ENCODE data around the gene AK4.

The AK4 gene

DNA sequence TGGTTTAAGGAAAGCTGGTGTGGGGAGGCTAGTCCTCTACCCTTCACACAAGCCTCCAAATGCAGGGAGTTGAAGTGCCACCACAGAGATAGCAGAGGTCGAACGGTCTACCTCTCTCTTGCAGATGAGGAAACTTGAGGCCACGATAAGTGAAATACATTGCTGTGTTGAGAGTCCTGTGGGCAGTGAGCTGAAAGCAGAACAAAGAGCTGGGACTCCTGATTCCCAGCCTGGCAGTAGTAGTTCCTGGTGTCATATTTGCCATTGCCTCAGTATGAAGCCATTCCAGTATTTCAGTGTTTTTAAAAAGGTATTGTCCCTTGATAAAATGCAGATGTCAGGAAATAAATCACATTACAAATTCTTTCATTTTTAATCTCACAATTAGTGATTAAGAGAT, 28.6 kb downstream of the AK4 start:
- DNase-seq = peak; percentile 56 to 85 (median 80)

GRCh38 chr1:65177457-65177856, 29.5 kb downstream of the AK4 start:
- DNase-seq = no peak

GRCh38 chr1:65178235-65178634, 30.2 kb downstream of the AK4 start:
- DNase-seq = no peak

DNA sequence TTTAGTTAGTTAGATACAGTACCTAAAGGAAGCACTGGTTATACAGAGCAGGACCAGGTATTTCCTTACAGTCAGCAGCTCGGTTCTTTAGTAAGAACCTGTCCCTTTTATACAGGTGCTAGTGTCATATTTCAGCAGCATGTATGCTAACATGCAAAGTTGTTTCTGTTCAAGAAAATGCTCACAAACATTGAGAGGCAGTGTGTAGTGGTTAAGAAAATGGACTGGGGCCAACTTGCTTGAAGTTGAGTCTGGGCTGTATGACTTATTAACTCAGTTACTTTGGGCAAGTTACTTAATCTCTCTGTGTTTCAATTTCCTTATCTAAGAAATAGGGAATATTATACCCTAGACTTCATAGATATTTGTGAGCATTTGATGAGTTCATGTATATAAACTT, 31.1 kb downstream of the AK4 start:
- no peak for DNase-seq

GRCh38 chr1:65180977-65181376, 33.0 kb downstream of the AK4 start:
- DNase-seq = no peak

GRCh38 chr1:65182658-65183268, 34.8 kb downstream of the AK4 start:
- DNase-seq = no peak

DNA sequence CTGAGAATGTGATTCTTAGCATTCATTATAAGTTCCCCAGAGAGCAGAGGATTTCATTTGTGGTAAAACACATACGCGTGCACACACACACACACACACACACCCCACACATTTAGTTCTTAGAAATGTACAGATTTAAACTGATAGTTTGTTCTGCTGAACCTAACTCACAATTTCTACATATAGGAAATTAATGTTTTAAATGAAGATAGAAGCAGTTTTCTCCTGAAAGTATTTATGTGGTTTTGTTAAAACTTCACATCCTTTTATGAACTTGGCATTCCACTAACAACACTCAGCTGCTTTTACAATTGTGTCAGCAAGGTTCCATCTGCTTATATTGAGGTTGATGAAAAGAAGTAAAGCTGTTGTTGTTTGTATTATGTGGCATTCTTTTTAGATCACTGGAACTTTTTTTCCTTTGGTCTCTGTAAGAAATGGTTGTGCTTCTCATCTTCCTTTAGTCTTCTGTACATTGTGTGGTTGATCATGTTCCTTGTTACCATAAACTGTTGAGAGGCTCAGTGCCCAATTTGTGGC, 41.6 kb downstream of the AK4 start:
- DNase-seq = no peak

- DNase-seq = peak in 1 of 4 experiments; percentile 32
Measured at GRCh38 chr1:65190229-65190628, 42.2 kb downstream of the AK4 start.

GRCh38 chr1:65193129-65193695, 45.2 kb downstream of the AK4 start:
- DNase-seq = no peak

- DNase-seq = no peak
Measured at GRCh38 chr1:65195495-65196417, 47.8 kb downstream of the AK4 start.

GRCh38 chr1:65196926-65197325, 48.9 kb downstream of the AK4 start:
- DNase-seq = no peak

- no peak for DNase-seq
Measured at GRCh38 chr1:65197636-65198035, 49.6 kb downstream of the AK4 start.

DNA sequence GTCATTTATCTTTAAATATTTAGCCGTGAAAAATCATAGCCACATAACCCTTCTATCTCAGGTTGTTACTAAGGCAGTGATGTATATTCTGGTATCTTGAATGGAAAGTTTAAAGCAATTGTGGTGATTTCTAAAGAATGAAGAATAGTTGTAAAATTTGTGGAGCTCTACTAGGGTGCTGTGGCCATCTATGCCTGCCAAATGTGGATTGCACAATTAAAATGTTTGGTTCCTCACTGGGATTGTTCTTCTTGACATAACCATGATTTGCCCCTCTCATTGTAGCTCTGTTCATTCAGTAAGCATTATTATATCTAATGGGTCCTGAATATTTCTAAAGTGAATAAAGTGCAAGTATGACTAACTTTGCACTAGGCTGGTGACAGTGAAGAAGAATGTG, 50.1 kb downstream of the AK4 start:
- peak in 3 of 4 experiments; percentile 19 to 55 (median 40) for DNase-seq

GRCh38 chr1:65200411-65200810, 52.4 kb downstream of the AK4 start:
- no peak for DNase-seq

DNA sequence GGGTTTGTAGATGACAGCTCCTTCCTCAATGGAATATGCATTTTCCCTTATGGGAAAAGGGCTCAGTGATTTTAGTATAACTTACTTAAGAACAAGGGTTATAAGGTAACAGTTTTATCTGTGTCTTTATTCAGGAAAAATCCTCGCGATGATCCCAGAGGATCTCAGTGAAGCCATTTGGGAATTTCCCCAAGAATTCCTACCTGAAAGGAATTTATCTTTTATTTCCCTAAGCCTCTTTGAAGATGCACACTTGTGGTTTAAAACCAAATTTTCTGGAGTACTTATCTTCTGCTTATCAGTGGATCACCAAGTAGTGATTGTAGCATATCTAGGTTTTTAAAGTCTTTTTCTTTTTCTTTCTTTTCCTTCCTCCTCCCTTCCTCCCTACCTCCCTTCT, 58.8 kb downstream of the AK4 start:
- no peak for DNase-seq

- DNase-seq = peak in 3 of 4 experiments; percentile 24 to 31 (median 30)
Measured at GRCh38 chr1:65207317-65207716, 59.3 kb downstream of the AK4 start.

DNA sequence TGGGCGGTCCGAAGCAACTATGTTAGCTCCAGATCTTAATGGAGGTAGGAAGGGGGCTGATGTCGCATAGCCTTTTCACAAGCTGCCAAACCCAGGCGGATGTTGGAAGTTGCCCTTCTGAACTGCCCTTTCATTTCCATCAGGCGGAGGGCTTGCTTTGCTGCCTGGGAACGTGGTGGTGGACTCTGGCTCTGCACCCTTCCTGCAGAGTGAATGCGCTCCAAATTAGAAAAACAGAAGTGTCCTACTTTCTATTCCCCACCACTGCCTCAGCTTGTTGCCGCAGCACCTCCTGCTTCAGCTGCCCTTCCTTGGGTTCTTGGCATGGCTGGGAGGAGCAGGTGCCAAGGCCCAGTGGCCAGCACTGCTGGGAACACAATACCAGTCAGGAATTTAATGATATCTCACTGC, 60.6 kb downstream of the AK4 start:
- DNase-seq = peak in 3 of 4 experiments; percentile 44 to 50 (median 46)

DNA sequence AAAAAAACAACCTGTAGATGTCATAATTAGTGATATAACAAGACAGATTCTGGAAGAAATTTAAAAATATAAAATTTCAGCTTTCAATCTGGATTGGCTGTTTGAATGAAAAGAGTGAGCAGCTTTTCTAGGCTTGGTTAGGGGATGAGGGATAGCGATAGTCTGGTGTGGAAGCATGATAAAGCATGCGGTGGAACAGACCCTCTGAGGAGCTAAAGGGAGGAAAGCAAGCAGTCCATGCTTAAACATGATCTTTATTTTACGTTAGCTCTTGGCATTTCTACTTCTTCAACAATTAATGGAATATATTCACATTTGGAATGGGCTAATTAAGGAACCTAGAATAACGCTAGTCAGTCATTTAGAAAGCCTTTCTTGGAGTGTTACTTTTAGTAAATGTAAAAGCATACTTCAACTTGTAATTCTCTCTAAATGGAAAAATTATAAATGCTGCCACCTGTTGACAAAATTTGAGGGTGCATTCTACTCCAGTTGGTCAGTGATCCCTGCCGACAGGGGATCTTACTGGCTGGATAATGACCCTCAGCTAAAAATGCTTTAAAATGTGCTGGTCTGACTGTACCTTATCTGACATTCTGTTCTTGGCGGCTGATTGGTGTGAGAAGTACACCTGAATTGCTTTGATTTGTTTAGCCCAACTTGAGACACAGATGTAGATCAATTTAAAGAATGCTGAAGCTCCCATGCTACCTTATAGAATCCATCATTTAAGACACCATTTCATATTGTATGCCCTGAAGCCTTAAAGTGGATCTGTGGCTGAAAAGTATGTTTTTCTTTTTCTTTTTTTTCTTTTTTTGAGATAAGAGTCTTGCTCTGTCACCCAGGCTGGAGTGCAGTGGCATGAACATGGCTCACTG, 61.2 kb downstream of the AK4 start:
- DNase-seq = peak; percentile 60 to 77 (median 70)

DNA sequence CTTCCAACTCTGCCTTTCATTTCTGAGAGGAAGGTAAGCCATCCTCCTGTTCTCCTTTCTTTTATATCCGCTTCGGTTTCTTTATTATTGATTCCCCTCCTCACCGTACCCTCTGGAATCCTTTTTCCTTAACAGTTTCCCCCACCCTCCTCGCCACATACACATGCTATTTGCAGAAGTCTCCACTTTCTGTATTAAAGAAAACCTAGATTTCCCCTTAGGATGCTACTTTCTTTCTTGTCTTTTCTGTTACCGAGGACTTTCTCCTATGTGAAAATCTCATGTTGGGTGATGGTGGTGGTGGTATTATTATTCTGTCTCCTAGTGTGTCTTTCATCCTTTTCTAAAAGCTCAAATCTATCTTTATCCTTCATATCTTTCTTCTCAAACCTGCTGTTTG, 62.3 kb downstream of the AK4 start:
- DNase-seq = no peak

DNA sequence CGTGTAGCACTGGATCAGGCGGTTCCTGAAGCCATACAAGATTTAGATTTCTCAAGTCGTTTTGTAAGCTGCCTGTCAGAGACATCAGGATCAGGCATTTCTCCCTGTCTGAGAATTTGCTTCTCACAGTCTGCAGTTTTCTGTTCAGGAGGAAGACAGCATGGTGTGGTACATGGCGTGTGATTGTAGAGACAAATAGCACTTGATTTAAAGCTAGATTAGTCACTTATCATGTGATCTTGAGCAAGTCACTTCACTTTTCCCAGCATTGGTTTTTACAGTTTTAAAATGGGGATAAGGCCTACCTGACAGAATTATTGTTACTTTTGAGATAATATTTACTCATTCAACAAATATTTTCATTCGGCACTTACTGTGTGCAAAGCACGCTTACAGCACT, 63.3 kb downstream of the AK4 start:
- DNase-seq = peak; percentile 17 to 69 (median 54)

GRCh38 chr1:65213271-65214023, 65.4 kb downstream of the AK4 start:
- no peak for DNase-seq

Measured in suppressor macrophage (primary cell).